BLaER1 (cell line): Measurements from ENCODE around the gene NAV2.

Source experiments
- H3K27ac ChIP-seq: shearing (Covaris generic); formaldehyde crosslinking; 2 replicates; pipeline ENCODE4 v1.8.1; 2022
- H3K27me3 ChIP-seq: shearing (Covaris generic); formaldehyde crosslinking; 2 replicates; pipeline ENCODE4 v1.8.1; 2022
- H3K36me3 ChIP-seq: shearing (Covaris generic); formaldehyde crosslinking; 2 replicates; pipeline ENCODE4 v1.8.1; 2022
- H3K4me1 ChIP-seq: shearing (Covaris generic); formaldehyde crosslinking; 2 replicates; pipeline ENCODE4 v1.8.1; 2022
- H3K4me2 ChIP-seq: shearing (Covaris generic); formaldehyde crosslinking; 2 replicates; pipeline ENCODE4 v1.8.1; 2022
- H3K4me3 ChIP-seq: shearing (Covaris generic); formaldehyde crosslinking; 2 replicates; pipeline ENCODE4 v1.8.1; 2022
- H3K9ac ChIP-seq: shearing (Covaris generic); formaldehyde crosslinking; 2 replicates; pipeline ENCODE4 v1.8.1; 2022
- H3K9me3 ChIP-seq: shearing (Covaris generic); formaldehyde crosslinking; 2 replicates; pipeline ENCODE4 v1.8.1; 2022
- H4K20me1 ChIP-seq: shearing (Covaris generic); formaldehyde crosslinking; 2 replicates; pipeline ENCODE4 v1.8.1; 2022
- Cebpa-rat ChIP-seq: shearing (Covaris generic); IDR thresholded peaks from 2 replicates; pipeline ENCODE4 v1.8.1; 2022

The NAV2 gene

GRCh38 chr11:19978668-19979518 lies 266.3 kb downstream of the NAV2 start:
- no peaks in the 10 kb centered on the region for H4K20me1 ChIP-seq
- no peaks in the 10 kb centered on the region for H3K27me3 ChIP-seq
- TF ChIP-seq Cebpa-rat, result no peak
- H3K9me3 ChIP-seq, result no peaks in the 10 kb centered on the region
- no peaks in the 10 kb centered on the region for H3K36me3 ChIP-seq
- H3K4me1 ChIP-seq, result peaks cover 52% of the 10 kb centered on the region
- H3K27ac ChIP-seq, result no peak overlapping the region
- no peak overlapping the region for H3K9ac ChIP-seq
- H3K4me3 ChIP-seq, result no peak overlapping the region
- H3K4me2 ChIP-seq, result peak overlapping the region; percentile 49

DNA sequence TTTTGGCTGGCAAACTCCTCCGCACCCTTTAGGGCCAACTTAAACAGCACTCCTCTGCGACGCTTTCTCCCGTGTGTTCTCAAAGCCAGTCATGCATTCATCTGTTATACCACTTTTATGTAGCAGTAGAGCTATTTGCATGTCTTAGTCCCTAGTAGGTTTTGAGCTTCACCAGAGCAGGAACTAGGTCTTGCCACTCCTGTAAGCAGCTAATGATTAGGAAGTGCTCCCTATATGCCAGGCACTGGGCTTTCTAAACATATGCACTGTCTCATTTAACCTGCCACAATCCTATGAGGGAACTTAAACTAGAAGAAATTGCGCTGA lies 266.8 kb downstream of the NAV2 start:
- H3K4me2 ChIP-seq, result peak overlapping the region; percentile 49
- no peak for TF ChIP-seq Cebpa-rat
- peaks cover 57% of the 10 kb centered on the region for H3K4me1 ChIP-seq
- no peaks in the 10 kb centered on the region for H4K20me1 ChIP-seq
- H3K4me3 ChIP-seq, result no peak overlapping the region
- H3K9ac ChIP-seq, result no peak overlapping the region
- H3K36me3 ChIP-seq, result no peaks in the 10 kb centered on the region
- H3K27me3 ChIP-seq, result no peaks in the 10 kb centered on the region
- no peak overlapping the region for H3K27ac ChIP-seq
- H3K9me3 ChIP-seq, result no peaks in the 10 kb centered on the region

GRCh38 chr11:19980388-19980787 lies 267.8 kb downstream of the NAV2 start:
- H4K20me1 ChIP-seq, result no peaks in the 10 kb centered on the region
- H3K36me3 ChIP-seq, result no peaks in the 10 kb centered on the region
- no peak overlapping the region for H3K9ac ChIP-seq
- H3K4me1 ChIP-seq, result peaks cover 53% of the 10 kb centered on the region
- no peak overlapping the region for H3K4me2 ChIP-seq
- no peak overlapping the region for H3K27ac ChIP-seq
- H3K9me3 ChIP-seq, result no peaks in the 10 kb centered on the region
- no peak overlapping the region for H3K4me3 ChIP-seq
- no peak for TF ChIP-seq Cebpa-rat
- H3K27me3 ChIP-seq, result no peaks in the 10 kb centered on the region

DNA sequence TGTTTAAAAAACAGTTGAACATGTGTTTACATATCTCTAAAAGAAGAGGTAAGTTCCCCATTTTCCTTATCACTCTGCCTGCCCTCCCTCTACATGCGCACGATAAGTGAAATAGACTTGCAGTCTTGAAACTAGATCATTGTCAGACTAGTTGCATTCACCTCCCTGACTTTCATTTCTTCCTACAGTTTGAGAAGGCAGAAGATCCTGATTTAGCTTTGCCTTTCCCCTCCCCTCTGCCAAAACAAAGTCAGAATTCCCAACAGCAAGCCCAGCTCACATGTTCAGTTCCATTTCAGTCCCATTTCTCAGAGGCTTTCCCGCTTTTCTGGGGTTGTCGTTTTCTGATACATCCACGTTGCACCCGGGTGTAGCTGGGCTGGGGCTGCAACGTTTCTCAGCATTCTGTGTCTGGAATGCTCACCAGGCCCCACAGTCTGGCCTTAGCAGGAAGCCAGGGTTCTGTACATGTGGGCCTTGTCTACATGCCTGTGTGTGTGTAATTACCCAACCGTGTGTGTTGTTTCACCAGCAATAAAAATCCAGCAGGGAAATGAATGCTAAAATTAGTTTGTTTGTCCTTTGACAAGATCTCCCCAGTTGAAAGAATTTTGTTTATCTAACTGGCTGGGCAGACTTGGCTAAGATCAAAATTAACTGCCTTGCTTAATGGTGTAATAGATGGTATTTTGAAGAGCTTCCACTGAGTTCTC lies 268.5 kb downstream of the NAV2 start:
- TF ChIP-seq Cebpa-rat, result no peak
- Histone ChIP-seq H3K4me1 (peaks cover 46% of the 10 kb centered on the region), H3K4me2 (no peak overlapping the region), H3K36me3 (no peaks in the 10 kb centered on the region), H3K9me3 (no peaks in the 10 kb centered on the region), H3K4me3 (no peak overlapping the region), H4K20me1 (no peaks in the 10 kb centered on the region), H3K9ac (no peak overlapping the region), H3K27me3 (no peaks in the 10 kb centered on the region), H3K27ac (no peak overlapping the region)

DNA sequence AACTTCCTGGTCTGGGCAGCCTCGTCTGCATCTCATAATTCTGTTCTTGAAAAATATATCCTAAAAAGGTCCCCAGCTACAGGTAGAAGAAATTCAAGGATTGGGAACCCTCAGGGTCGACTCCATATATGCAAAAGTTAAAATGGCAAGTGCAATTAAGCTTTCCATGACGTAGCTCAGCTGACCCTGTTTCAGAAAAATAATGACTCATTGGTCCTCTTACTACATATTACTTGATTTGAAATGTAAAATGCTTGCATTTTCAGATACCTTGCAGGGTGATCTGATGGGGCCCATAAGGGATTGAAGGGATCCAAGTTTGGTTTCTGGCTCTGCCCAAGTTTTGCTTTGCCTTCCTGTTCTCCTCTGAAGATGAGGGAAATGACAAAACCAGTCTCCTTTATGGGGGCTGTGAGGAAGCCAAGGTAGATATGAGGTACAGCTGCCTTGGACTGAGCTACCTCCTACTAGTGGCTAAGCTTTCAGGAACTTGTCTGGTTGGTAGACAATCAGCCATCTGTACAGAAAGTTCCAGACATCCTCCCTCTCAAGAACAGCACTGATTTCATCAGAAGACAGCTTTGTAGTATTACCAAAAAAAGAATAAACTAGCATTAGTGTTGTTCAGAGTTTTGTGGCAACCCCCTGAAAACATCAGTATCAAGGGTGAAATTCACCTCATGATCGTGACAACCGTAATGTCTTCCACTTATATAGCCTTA lies 270.3 kb downstream of the NAV2 start:
- H3K9me3 ChIP-seq, result no peaks in the 10 kb centered on the region
- H3K4me2 ChIP-seq, result no peak overlapping the region
- no peaks in the 10 kb centered on the region for H4K20me1 ChIP-seq
- no peak overlapping the region for H3K27ac ChIP-seq
- no peaks in the 10 kb centered on the region for H3K27me3 ChIP-seq
- no peak overlapping the region for H3K4me3 ChIP-seq
- TF ChIP-seq Cebpa-rat, result no peak
- H3K4me1 ChIP-seq, result peaks cover 37% of the 10 kb centered on the region
- no peak overlapping the region for H3K9ac ChIP-seq
- no peaks in the 10 kb centered on the region for H3K36me3 ChIP-seq

DNA sequence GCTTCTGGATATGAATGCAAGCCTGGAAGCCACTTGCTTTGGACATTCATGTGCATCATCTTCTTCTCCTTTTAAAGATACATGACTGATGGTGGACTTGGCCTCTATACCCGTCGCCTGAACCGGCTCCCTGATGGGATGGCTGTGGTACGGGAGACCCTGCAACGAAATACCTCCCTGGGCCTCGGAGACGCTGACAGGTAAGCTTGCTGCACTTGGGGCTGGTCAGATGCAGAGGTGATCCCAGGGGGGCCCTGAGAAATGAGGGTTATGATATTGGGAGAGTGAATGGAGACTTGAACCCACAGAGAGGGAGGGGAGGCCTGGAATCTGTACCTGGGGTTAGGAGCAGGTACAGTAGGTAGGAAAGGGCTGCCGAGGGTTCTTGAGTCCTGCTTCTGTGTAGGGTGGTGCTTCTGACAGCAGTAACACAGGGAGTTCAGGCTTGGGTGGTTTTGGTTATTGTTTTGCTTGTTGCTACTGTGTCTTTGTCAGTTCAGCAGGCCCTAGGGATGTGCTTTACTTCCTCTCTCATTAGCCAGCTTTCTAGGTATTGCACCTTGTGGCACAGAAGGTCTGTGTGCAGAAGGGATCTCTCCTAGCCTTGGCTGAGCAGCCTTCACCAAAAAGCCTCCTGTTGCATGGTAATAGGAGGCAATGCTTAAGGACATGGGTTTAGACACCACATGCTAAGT lies 271.6 kb downstream of the NAV2 start:
- Histone ChIP-seq H3K4me2 (peak overlapping the region; percentile 60), H3K4me1 (peaks cover 32% of the 10 kb centered on the region), H3K27ac (no peak overlapping the region), H3K4me3 (no peak overlapping the region), H3K27me3 (no peaks in the 10 kb centered on the region), H4K20me1 (no peaks in the 10 kb centered on the region), H3K36me3 (no peaks in the 10 kb centered on the region), H3K9me3 (no peaks in the 10 kb centered on the region), H3K9ac (no peak overlapping the region)
- no peak for TF ChIP-seq Cebpa-rat

DNA sequence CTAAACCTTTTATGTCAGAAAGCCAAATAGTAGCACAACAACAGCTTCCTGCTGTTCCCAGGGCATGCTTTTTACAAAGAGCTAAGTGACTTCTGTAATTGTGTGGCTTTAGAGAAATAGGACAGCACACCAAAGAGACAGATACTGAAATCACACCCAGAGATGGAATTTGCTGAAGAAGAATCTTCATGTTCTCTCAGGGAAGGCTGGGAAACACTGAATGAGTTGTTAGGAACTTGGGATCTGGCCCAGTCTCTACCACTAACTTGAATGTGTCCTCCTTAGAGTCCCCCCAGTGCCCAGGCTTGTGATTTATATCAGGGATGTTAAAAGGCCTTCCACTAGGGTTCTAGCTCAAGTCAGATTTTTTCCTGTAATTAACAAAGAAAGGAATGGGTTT lies 272.5 kb downstream of the NAV2 start:
- Histone ChIP-seq H4K20me1 (no peaks in the 10 kb centered on the region), H3K4me2 (no peak overlapping the region), H3K9ac (no peak overlapping the region), H3K36me3 (no peaks in the 10 kb centered on the region), H3K4me1 (peaks cover 22% of the 10 kb centered on the region), H3K27ac (no peak overlapping the region), H3K4me3 (no peak overlapping the region), H3K27me3 (no peaks in the 10 kb centered on the region), H3K9me3 (no peaks in the 10 kb centered on the region)
- TF ChIP-seq Cebpa-rat, result no peak

DNA sequence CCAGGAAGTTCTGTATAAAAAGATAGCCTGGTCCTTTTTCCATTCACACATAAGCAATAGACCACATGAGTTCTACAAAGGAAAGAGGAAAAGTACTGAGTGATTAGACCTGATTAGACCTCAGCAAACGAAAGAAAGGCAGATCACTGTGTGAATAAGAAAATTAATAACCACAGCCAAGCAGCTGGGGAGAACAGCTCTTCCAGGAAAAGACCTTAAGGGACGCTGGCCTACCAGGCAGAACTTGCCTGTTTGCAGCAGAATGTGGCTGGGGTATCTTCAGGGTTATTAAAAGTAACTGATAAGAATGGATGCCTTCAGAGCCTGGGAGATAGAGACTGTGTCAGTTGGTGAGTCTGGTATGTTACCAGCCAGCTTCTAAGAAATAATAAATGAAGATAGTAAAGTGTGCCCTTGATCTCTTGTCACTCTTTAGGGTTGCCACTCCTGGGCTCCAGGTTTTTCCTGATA lies 274.7 kb downstream of the NAV2 start:
- H3K9ac ChIP-seq, result no peak overlapping the region
- H3K36me3 ChIP-seq, result no peaks in the 10 kb centered on the region
- H3K27ac ChIP-seq, result no peak overlapping the region

GRCh38 chr11:19988598-19988997 lies 276.0 kb downstream of the NAV2 start:
- H4K20me1 ChIP-seq, result no peaks in the 10 kb centered on the region
- H3K4me1 ChIP-seq, result peaks cover 13% of the 10 kb centered on the region
- no peak overlapping the region for H3K27ac ChIP-seq
- H3K4me3 ChIP-seq, result no peak overlapping the region
- no peak for TF ChIP-seq Cebpa-rat
- H3K9ac ChIP-seq, result no peak overlapping the region
- H3K27me3 ChIP-seq, result no peaks in the 10 kb centered on the region
- no peaks in the 10 kb centered on the region for H3K36me3 ChIP-seq
- H3K4me2 ChIP-seq, result no peak overlapping the region
- H3K9me3 ChIP-seq, result no peaks in the 10 kb centered on the region

More for the DNA sequence above, 274.7 kb downstream of the NAV2 start:
- Histone ChIP-seq H4K20me1 (no peaks in the 10 kb centered on the region), H3K9me3 (no peaks in the 10 kb centered on the region), H3K4me2 (no peak overlapping the region), H3K4me3 (no peak overlapping the region), H3K4me1 (peaks cover 14% of the 10 kb centered on the region), H3K27me3 (no peaks in the 10 kb centered on the region)
- no peak for TF ChIP-seq Cebpa-rat
